Loucy (cell line): Measurements from ENCODE around the gene MT1H.
"Not testable (repeated sequence)": the region's sequence is repeated elsewhere in the genome, so short reads cannot be mapped to it uniquely, and the experiment has no call there.

Experiments used
- EZH2phosphoT487 ChIP-seq: fragments of 200-600 bp; IDR thresholded peaks from 2 replicates; pipeline ENCODE4 v1.6.1; 2018; ENCODE audit warnings: antibody characterized with exemption, mild to moderate bottlenecking, moderate library complexity, borderline replicate concordance
- TF ChIP-seq, protein P1 (sequence below): fragments of 200-600 bp; sonication (generic); conservative IDR thresholded peaks from 2 replicates; pipeline ENCODE4 v1.5.1; 2014; ENCODE audit warnings: mild to moderate bottlenecking, antibody characterized with exemption, low read length

DNA sequence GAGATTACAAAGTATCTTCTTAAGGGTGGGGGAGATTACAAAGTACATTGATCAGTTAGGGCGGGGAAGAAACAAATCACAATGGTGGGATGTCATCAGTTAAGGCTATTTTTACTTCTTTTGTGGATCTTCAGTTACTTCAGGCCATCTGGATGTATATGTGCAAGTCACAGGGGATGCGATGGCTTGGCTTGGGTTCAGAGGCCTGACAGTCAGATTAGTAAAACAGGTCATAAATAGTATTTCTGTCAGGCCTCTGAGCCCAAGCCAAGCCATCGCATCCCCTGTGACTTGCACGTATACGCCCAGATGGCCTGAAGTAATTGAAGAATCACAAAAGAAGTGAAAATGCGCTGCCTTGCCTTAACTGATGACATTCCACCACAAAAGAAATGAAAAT lies 5.0 kb downstream of the MT1H start:
- TF ChIP-seq, protein P1, sequence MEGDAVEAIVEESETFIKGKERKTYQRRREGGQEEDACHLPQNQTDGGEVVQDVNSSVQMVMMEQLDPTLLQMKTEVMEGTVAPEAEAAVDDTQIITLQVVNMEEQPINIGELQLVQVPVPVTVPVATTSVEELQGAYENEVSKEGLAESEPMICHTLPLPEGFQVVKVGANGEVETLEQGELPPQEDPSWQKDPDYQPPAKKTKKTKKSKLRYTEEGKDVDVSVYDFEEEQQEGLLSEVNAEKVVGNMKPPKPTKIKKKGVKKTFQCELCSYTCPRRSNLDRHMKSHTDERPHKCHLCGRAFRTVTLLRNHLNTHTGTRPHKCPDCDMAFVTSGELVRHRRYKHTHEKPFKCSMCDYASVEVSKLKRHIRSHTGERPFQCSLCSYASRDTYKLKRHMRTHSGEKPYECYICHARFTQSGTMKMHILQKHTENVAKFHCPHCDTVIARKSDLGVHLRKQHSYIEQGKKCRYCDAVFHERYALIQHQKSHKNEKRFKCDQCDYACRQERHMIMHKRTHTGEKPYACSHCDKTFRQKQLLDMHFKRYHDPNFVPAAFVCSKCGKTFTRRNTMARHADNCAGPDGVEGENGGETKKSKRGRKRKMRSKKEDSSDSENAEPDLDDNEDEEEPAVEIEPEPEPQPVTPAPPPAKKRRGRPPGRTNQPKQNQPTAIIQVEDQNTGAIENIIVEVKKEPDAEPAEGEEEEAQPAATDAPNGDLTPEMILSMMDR: not testable (repeated sequence)
- not testable (repeated sequence) for TF ChIP-seq EZH2phosphoT487
